LNCaP clone FGC (cell line): ENCODE measurements around the gene EBNA1BP2.
"Not testable (repeated sequence)": the region's sequence is repeated elsewhere in the genome, so short reads cannot be mapped to it uniquely, and the experiment has no call there.

ENCODE experiments used
- DNase-seq: peaks from one replicate; pipeline ENCODE4 v3.0.0-alpha.2; 2011; ENCODE audit warnings: low read depth
- H3K4me3 ChIP-seq: 2 replicates; pipeline ENCODE4 v1.5.1; 2011; ENCODE audit warnings: mild to moderate bottlenecking, low read depth, low read length, control low read depth
- CTCF ChIP-seq: IDR thresholded peaks from 2 replicates; pipeline ENCODE4 v1.5.1; 2012; ENCODE audit warnings: mild to moderate bottlenecking; ENCODE audit not compliant: control insufficient read depth, insufficient read depth; ENCODE audit errors: extremely low read depth

EBNA1BP2 gene

GRCh38 chr1:43123031-43123430 is 49.1 kb downstream of the EBNA1BP2 start:
- TF ChIP-seq CTCF: no peak
- H3K4me3 ChIP-seq: no peak overlapping the region
- no peak for DNase-seq

- peak overlapping the region; percentile 54 for H3K4me3 ChIP-seq
- no peak for TF ChIP-seq CTCF
- DNase-seq: no peak
Measured at GRCh38 chr1:43121256-43121900, 50.7 kb downstream of the EBNA1BP2 start.

- peak overlapping the region; percentile 54 for H3K4me3 ChIP-seq
- not testable (repeated sequence) for DNase-seq
Measured at GRCh38 chr1:43119928-43120586, 52.0 kb downstream of the EBNA1BP2 start.
